ENCODE data around the gene MYH15. TPM values are rescaled to one million over a fixed set of nuclear protein-coding genes. Genes with fewer than 3 reads are reported as not detected.

Gene MYH15
- total RNA-seq, 6 donors from 2014 or later = 0.20 to 7.3 (median 0.93) TPM

DNA sequence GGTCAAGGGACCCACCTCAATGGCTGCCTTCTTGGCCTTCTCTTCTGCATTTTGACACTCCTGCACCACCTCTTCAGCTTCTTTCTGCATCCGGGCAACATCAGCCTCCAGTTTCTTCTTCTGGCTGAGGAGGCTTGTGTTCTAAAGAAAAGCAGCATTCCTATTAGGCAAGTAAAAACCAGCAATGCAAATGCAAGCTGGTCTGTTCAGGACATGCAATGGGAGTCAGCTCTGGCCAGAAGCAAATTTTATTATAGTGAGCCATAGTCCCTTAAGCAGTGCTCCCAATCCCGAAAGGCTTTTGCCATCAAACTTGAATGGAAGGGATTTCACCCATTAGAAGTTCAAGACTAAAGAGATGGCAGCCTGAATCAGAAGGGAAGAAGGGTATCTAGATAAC lies 116.4 kb downstream of the MYH15 start:
- H3K27ac ChIP-seq = no peak overlapping the region
- H3K27me3 ChIP-seq = no peaks in the 10 kb centered on the region
- DNase-seq (no peak), ATAC-seq (ENCODE audit: low FRiP score in 2 of 2) (no peak)
- TF ChIP-seq EP300 (IDR thresholded peaks at IDR 0.05) = no peak
- TF ChIP-seq CTCF (IDR thresholded peaks at IDR 0.05) = no peak
- no peak for TF ChIP-seq POLR2AphosphoS5 (IDR thresholded peaks at IDR 0.05)
- TF ChIP-seq POLR2A (IDR thresholded peaks at IDR 0.05) = no peak
- H3K36me3 ChIP-seq = no peaks in the 10 kb centered on the region
- H3K4me1 ChIP-seq = no peaks in the 10 kb centered on the region
- WGBS, 2 donors = 98 to 100% methylated on average over 2 of the region's 2 CpGs
- H3K4me3 ChIP-seq = no peak overlapping the region
- no peaks in the 10 kb centered on the region for H3K9me3 ChIP-seq

DNA sequence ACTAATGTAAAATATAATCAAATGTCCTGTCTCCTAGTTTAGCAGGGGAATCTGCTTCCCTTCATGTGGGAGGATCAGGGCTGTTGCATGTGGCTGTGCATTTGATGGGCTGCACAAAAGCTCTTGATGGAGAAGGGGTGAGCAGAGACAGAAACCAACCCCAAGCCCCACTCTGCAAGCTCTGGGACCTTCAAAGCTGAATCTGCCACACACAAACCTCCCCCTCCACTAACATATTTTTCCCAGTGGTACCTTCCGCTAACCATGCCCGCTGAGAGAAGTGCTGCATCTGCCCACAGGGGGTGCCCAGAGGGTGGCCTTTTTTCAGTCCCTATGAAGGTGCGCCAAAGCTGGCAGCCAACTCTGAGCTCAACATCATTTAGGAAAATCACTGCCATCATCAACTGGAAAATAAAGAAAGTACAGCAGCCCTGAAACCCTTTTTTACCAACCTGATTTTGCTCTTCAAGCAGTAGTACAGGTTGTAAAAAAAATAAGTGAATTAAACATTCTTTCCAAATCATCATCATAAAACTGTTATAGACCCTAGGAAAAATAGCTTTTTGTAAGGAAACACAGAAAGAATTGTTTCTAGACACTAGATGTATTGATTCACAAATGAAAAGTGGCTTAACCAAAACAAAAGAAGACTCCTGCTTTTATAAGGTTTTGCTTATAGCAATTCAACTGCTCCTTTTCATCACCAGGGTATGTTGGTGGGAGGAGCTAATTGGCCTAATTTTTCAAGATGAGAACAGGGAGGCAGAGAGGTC lies 117.1 kb downstream of the MYH15 start:
- ATAC-seq (ENCODE audit: low FRiP score in 2 of 2) (no peak), DNase-seq (no peak)
- H3K36me3 ChIP-seq = no peaks in the 10 kb centered on the region
- H3K27me3 ChIP-seq = no peaks in the 10 kb centered on the region
- H3K4me3 ChIP-seq = no peak overlapping the region
- 92 to 93% methylated on average over 2 of the region's 3 CpGs for whole genome bisulfite sequencing, 2 donors
- H3K9me3 ChIP-seq = no peaks in the 10 kb centered on the region
- H3K27ac ChIP-seq = no peak overlapping the region
- H3K4me1 ChIP-seq = no peaks in the 10 kb centered on the region
- TF ChIP-seq CTCF (IDR thresholded peaks at IDR 0.05) = no peak
- no peak for TF ChIP-seq POLR2A (IDR thresholded peaks at IDR 0.05)
- TF ChIP-seq EP300 (IDR thresholded peaks at IDR 0.05) = no peak
- TF ChIP-seq POLR2AphosphoS5 (IDR thresholded peaks at IDR 0.05) = no peak

DNA sequence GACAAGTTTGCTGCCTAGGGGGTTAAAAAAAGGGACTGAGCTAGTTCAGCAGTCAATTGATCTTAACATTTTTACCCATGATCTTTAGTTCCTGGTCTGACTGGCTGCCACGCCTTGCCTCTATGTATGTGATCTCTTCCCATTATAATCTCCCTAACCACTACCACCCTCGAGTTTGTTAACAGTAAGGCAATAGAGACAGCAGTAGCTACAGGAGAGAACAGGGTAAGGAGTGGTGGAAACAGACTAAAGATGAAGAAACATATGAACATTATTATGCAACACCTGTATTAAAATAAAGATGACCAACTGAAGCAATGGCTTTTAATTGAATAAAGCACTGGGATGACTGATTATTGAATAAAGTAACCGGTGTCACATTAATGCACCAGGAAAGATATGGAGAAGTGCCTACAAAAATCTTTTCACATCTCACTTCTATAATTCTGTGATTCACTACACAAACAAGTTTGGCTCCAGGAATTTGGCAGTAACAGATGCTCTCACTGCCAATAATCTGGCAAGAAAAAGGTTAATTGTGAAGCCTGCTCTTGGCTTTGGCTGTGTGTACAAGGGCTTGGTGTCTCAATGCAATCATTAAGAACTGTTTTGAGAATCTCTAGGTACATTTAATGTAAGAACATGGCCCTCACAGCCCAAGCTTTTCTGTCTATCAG lies 118.3 kb downstream of the MYH15 start:
- no peak for DNase-seq
- no peak for ATAC-seq (ENCODE audit: low FRiP score in 2 of 2)
- TF ChIP-seq POLR2A (IDR thresholded peaks at IDR 0.05) = no peak
- no peak for TF ChIP-seq CTCF (IDR thresholded peaks at IDR 0.05)
- no peak for TF ChIP-seq POLR2AphosphoS5 (IDR thresholded peaks at IDR 0.05)
- no peak for TF ChIP-seq EP300 (IDR thresholded peaks at IDR 0.05)
- Histone ChIP-seq H3K4me1 (no peaks in the 10 kb centered on the region), H3K4me3 (no peak overlapping the region), H3K27ac (no peak overlapping the region), H3K36me3 (no peaks in the 10 kb centered on the region), H3K9me3 (no peaks in the 10 kb centered on the region), H3K27me3 (no peaks in the 10 kb centered on the region)
- WGBS, 2 donors = 58 to 62% methylated on average over 3 of the region's 3 CpGs

DNA sequence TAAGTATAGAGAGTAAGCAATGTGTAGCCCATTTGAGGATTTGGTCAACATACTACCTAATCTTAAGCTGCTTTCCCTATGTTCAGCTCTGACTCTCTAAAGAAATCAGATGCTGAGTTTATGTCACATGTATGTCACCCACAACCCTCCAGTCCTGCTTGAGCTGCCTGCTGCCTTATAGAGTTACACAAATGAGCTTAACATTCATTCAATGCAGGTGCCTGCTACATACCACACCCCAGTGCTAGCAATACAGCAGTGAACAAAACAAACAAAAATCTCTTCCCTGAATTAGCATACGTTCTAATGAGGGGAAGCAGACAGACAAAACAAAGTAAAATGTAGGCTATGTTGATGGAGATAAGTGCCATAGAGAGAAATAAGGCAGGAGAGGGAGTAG lies 121.0 kb downstream of the MYH15 start:
- ATAC-seq (ENCODE audit: low FRiP score in 2 of 2) (no peak), DNase-seq (no peak)
- Histone ChIP-seq H3K4me3 (no peak overlapping the region), H3K27me3 (no peaks in the 10 kb centered on the region), H3K9me3 (no peaks in the 10 kb centered on the region), H3K4me1 (no peaks in the 10 kb centered on the region), H3K36me3 (no peaks in the 10 kb centered on the region), H3K27ac (no peak overlapping the region)
- TF ChIP-seq POLR2A (IDR thresholded peaks at IDR 0.05) (no peak), POLR2AphosphoS5 (IDR thresholded peaks at IDR 0.05) (no peak), CTCF (IDR thresholded peaks at IDR 0.05) (no peak), EP300 (IDR thresholded peaks at IDR 0.05) (no peak)
- 42 to 50% methylated on average over 1 of the region's 1 CpG for WGBS, 2 donors

All from upper lobe of left lung (tissue), 6 donors.